ENCODE results near the gene MARCKSL1.

MARCKSL1 gene

GRCh38 chr1:32332290-32333079 is 3.5 kb downstream of the MARCKSL1 start:
- POLR2A ChIA-PET: interaction anchor here (0.7 to 0.9 kb wide), 3 partner anchors 10 to 127 kb away, joined by 3 read pairs; partner anchors contain the start of genes BSDC1 and IQCC
- CTCF ChIA-PET: interaction anchor here (0.6 kb wide), 2 partner anchors 8 to 11 kb away, joined by 3 to 4 read pairs; no protein-coding TSS in a partner anchor
- DNase-seq (ENCODE audit: extremely low spot score): no peak

GRCh38 chr1:32331549-32331948 is 4.5 kb downstream of the MARCKSL1 start:
- no peak for TF ChIP-seq ELF4 (IDR thresholded peaks at IDR 0.05)
- no peak for TF ChIP-seq L3MBTL2 (conservative IDR thresholded peaks at IDR 0.05)
- TF ChIP-seq HDGF (IDR thresholded peaks at IDR 0.05; ENCODE audit: borderline replicate concordance): no peak
- no peak for TF ChIP-seq SUZ12 (IDR thresholded peaks at IDR 0.05)
- no peak for TF ChIP-seq ZNF384 (IDR thresholded peaks at IDR 0.05)
- no peak for TF ChIP-seq FOXM1 (IDR thresholded peaks at IDR 0.05; ENCODE audit: borderline replicate concordance)
- TF ChIP-seq SP1 (IDR thresholded peaks at IDR 0.05): no peak
- CTCF ChIA-PET: interaction anchor here (0.6 to 1.3 kb wide), 2 partner anchors 10 kb away, joined by 3 to 4 read pairs; no protein-coding TSS in a partner anchor
- no peak for DNase-seq (ENCODE audit: extremely low spot score)
- POLR2A ChIA-PET: interaction anchor here (1.0 to 1.5 kb wide), 2 partner anchors 20 to 63 kb away, joined by 3 to 4 read pairs; partner anchors contain the start of gene BSDC1

More at GRCh38 chr1:32332290-32333079, 3.5 kb downstream of the MARCKSL1 start:
- TF ChIP-seq FOXA1 (IDR thresholded peaks at IDR 0.05): no peak
- TF ChIP-seq SUZ12 (IDR thresholded peaks at IDR 0.05): no peak
- no peak for TF ChIP-seq SP1 (IDR thresholded peaks at IDR 0.05)
- no peak for TF ChIP-seq BHLHE40 (IDR thresholded peaks at IDR 0.05; ENCODE audit: borderline replicate concordance)
- no peak for TF ChIP-seq FOXM1 (IDR thresholded peaks at IDR 0.05; ENCODE audit: borderline replicate concordance)
- TF ChIP-seq HDGF (IDR thresholded peaks at IDR 0.05; ENCODE audit: borderline replicate concordance): no peak

- POLR2A ChIA-PET: interaction anchor here (1.0 to 1.5 kb wide), 2 partner anchors 21 to 64 kb away, joined by 3 to 4 read pairs; partner anchors contain the start of gene BSDC1
Measured at GRCh38 chr1:32330558-32331151, 5.4 kb downstream of the MARCKSL1 start.

GRCh38 chr1:32329931-32330466 is 6.0 kb downstream of the MARCKSL1 start:
- DNase-seq (ENCODE audit: extremely low spot score): no peak
- POLR2A ChIA-PET: interaction anchor here (1.5 kb wide), 1 partner anchor 65 kb away, joined by 4 read pairs; the partner anchor contains the start of gene BSDC1
- CTCF ChIA-PET: no interaction called here
- TF ChIP-seq PKNOX1 (IDR thresholded peaks at IDR 0.05): no peak
- TF ChIP-seq LEF1 (IDR thresholded peaks at IDR 0.05; ENCODE audit: borderline replicate concordance): no peak
- no peak for TF ChIP-seq HDGF (IDR thresholded peaks at IDR 0.05; ENCODE audit: borderline replicate concordance)
- TF ChIP-seq L3MBTL2 (conservative IDR thresholded peaks at IDR 0.05): no peak
- TF ChIP-seq ZNF384 (IDR thresholded peaks at IDR 0.05): no peak
- TF ChIP-seq ELF4 (IDR thresholded peaks at IDR 0.05): no peak
- no peak for TF ChIP-seq FOXK2 (IDR thresholded peaks at IDR 0.05)
- no peak for TF ChIP-seq ARNT (IDR thresholded peaks at IDR 0.05)

More at GRCh38 chr1:32330558-32331151, 5.4 kb downstream of the MARCKSL1 start:
- CTCF ChIA-PET: interaction anchor here (1.3 kb wide), 1 partner anchor 9 kb away, joined by 4 read pairs; no protein-coding TSS in a partner anchor
- DNase-seq (ENCODE audit: extremely low spot score): no peak
- TF ChIP-seq SUZ12 (IDR thresholded peaks at IDR 0.05) (no peak), BHLHE40 (IDR thresholded peaks at IDR 0.05; ENCODE audit: borderline replicate concordance) (no peak), ELF4 (IDR thresholded peaks at IDR 0.05) (no peak), L3MBTL2 (conservative IDR thresholded peaks at IDR 0.05) (no peak), PKNOX1 (IDR thresholded peaks at IDR 0.05) (no peak)

- ChIA-PET POLR2A (no interaction called here), CTCF (no interaction called here)
- no peak for DNase-seq (ENCODE audit: extremely low spot score)
- no peak for TF ChIP-seq NFRKB (IDR thresholded peaks at IDR 0.05)
- TF ChIP-seq SP1 (IDR thresholded peaks at IDR 0.05): no peak
- no peak for TF ChIP-seq HDGF (IDR thresholded peaks at IDR 0.05; ENCODE audit: borderline replicate concordance)
- no peak for TF ChIP-seq FOXM1 (IDR thresholded peaks at IDR 0.05; ENCODE audit: borderline replicate concordance)
- no peak for TF ChIP-seq TARDBP (IDR thresholded peaks at IDR 0.05)
- no peak for TF ChIP-seq FOXA1 (IDR thresholded peaks at IDR 0.05)
- no peak for TF ChIP-seq CTBP1 (IDR thresholded peaks at IDR 0.05; ENCODE audit: borderline replicate concordance)
- TF ChIP-seq SUZ12 (IDR thresholded peaks at IDR 0.05): no peak
- TF ChIP-seq LEF1 (IDR thresholded peaks at IDR 0.05; ENCODE audit: borderline replicate concordance): no peak
- TF ChIP-seq ZNF384 (IDR thresholded peaks at IDR 0.05): no peak
- no peak for TF ChIP-seq ELF4 (IDR thresholded peaks at IDR 0.05)
- TF ChIP-seq L3MBTL2 (conservative IDR thresholded peaks at IDR 0.05): no peak
- TF ChIP-seq PKNOX1 (IDR thresholded peaks at IDR 0.05): no peak
- no peak for TF ChIP-seq FOXK2 (IDR thresholded peaks at IDR 0.05)
- TF ChIP-seq BHLHE40 (IDR thresholded peaks at IDR 0.05; ENCODE audit: borderline replicate concordance): no peak
- no peak for TF ChIP-seq ARNT (IDR thresholded peaks at IDR 0.05)
Measured at GRCh38 chr1:32327204-32327603, 8.8 kb downstream of the MARCKSL1 start.

Measured in HEK293T (cell line).